NCI-H510A treated with DMSO at 0.1 percent for 48 hours (cell line): ENCODE results near the gene ITSN2.
"Not testable (repeated sequence)": the region's sequence is repeated elsewhere in the genome, so short reads cannot be mapped to it uniquely, and the experiment has no call there.

ENCODE experiments used
- DNase-seq: peaks from one replicate; lab custom pipeline; 2025; lab: John Stamatoyannopoulos, UW

The ITSN2 gene

GRCh38 chr2:24360050-24360962 is at the start of gene ITSN2:
Gene ITSN2, minus strand, starts transcription at chr2:24360536. Its CDS starts 32,454 bp downstream, at chr2:24328082.
- DNase-seq: peak; percentile 62

DNA sequence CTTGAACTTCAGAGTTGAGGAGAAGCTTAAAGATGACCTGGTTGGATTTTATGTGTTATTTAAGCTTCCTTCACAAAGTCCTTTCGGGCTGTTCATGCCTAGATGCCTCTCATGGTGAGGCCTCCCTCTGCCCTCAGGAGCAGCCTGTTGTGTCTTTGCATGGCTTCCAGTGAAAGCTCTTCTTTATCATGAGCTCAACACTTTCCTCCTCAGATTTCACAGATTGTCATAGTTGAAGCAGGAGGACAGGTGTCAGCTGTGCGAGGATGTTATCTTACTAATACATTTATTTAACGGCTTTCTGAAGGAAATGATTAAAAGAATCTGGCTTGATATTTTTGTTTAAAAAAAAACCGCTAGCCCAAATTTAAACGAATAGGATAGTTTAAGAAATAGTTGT is 48.8 kb upstream of the ITSN2 start:
- no peak for DNase-seq

DNA sequence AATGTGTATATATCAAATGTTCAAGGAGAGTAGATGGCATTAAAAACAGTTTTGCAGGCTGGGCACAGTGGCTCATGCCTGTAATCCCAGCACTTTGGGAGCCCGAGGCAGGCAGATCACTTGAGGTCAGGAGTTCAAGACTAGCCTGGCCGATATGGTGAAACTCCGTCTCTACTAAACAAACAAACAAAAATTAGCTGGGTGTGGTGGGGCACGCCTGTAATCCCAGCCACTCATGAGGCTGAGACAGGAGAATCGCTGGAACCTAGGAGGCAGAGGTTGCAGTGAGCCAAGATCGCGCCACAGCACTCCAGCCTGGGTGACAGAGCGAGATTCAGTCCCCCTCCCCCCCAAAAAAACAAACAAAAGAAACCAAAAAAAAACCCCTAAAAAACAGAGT is 48.4 kb upstream of the ITSN2 start:
- DNase-seq: not testable (repeated sequence)

DNA sequence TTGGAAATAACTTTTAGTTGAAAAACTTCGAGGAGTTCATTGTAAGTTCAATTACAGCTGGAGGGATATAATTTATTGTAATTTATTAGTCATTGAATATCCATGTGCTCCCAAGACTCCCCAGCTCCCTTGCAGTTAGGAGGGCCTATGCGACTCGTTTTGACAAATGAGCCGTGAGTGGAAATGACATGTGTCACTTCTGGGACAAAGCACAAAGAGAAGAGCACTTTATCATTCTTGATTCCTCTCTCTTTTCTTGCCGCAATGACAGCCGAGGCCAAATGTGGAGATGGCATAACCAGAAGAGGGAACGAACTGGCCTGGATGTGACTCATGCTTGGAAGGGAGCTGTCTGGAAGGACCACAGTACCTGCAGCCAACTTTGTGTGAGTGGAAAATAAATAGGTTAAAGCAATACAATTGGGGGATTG is 44.2 kb upstream of the ITSN2 start:
- DNase-seq: no peak

GRCh38 chr2:24403832-24404212 is 43.5 kb upstream of the ITSN2 start:
- no peak for DNase-seq

DNA sequence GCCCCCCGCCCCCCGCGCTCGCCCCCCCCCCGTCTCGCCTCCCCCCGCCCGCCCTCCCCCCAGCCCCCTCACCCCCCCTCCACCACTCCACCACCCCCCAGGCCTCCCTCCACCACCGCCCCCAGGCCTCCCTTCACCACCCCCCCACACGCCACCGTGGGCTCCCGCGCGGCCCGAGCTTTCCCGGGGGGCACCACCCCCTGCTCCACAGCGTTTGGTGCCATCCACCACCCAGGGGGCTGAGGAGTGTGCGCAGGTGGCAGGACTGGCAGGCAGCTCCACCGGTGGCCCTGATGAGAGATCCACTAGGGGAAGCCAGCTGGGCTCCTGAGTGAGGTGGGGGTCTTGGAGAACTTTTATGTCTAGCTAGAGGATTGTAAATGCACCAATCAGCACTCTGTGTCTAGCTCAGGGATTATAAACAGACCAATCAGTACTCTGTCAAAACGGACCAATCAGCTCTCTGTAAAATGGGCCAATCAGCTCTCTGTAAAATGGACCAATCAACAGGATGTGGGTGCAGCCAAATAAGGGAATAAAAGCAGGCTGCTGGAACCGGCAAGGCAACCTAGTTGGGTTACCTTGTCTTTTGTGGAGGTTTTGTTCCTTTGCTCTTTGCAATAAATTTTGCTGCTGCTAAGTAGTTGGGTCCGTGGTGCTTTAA is 43.0 kb upstream of the ITSN2 start:
- no peak for DNase-seq

GRCh38 chr2:24402242-24403097 is 42.1 kb upstream of the ITSN2 start:
- no peak for DNase-seq

GRCh38 chr2:24400207-24400907 is 40.0 kb upstream of the ITSN2 start:
- DNase-seq: peak; percentile 45

DNA sequence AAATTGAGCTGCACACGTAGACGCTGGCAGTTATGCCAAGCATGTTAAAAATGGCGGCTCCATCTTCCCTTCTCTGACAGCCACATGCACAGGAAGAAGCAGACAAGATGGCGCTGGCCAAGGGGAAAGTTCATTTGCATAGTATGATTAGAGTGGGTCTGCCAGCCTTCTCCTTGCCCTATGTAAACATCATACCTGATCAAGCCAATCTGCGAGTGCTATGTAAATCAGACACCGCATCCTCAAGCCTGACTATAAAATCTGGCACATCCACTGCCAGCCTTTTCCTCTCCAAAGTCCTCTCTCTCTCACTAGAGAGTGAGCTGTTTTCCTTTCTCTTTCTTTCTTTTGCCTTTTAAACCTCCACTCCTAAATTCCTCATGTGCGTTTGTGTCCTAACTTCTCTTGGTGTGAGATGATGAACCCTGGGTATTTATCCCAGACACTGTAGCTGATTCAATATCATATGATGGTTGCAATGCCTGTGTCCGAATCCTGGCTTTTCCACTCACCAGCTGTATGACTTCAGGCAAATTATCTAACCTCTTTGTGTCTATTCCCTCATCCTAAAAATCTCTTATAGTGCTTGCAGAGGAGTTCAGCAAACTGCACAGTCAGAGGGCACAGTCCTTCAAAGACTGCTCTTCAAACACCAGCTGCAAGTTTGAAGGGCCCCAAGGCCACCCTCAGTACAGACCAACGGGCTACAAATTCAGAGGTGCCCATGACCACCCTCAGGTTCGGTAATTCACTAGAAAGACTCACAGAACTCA is 39.3 kb upstream of the ITSN2 start:
- DNase-seq: peak; percentile 94

GRCh38 chr2:24394998-24395397 is 34.7 kb upstream of the ITSN2 start:
- no peak for DNase-seq

- no peak for DNase-seq
These were observed 32.3 kb upstream of the ITSN2 start for GRCh38 chr2:24392542-24393059.

DNA sequence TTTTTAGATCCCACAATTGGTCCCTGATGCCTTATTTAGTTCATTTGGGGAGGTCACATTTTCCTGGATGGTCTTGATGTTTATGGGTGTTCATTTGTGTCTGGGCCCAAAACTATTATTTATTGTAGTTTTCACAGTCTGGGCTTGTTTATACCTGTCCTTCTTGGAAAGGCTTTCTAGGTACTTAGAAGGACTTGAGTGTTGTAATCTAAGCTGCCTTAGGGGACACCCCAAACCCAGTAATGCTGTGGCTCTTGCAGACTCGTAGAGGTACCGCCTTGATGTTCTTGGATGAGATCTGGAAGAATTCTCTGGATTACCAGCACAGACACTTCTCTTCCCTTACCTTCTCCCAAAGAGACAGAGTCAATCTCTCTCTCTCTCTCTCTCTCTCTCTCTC is 25.0 kb upstream of the ITSN2 start:
- DNase-seq: no peak

DNA sequence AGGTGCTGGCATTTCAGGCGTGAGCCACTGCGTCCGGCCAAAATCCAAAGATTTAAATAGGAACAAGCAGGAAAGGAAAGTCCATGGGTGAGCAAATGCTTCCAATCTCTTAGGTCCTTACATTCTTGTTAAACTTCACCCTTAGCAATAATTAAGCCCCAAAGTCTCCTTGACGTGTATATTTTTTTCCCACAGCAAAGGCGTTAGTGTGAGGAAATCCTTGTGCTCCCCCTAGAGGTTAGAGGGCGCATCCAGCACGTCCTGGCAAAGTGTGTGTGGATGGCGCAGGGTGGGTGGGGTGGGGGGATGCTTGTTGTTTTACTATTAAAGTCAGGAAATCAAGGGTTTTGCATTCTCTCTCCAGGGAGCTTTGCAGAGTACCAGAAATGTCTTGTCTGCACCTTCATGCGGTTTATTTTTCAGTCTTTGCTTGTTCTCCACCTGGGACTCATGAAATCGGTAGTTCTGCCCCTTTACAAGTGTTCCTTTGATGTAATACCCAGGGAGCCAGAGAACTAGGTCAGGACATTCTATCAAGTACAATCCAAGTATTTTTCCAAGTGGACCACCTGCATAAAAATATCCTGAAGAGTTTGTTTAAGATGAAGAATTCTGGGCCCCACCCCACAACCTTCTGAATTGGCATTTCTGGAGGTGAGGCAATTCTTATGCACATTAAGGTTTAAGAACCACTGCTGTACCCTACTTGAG is 22.2 kb upstream of the ITSN2 start:
- DNase-seq: peak; percentile 68

GRCh38 chr2:24380820-24381219 is 20.5 kb upstream of the ITSN2 start:
- no peak for DNase-seq

DNA sequence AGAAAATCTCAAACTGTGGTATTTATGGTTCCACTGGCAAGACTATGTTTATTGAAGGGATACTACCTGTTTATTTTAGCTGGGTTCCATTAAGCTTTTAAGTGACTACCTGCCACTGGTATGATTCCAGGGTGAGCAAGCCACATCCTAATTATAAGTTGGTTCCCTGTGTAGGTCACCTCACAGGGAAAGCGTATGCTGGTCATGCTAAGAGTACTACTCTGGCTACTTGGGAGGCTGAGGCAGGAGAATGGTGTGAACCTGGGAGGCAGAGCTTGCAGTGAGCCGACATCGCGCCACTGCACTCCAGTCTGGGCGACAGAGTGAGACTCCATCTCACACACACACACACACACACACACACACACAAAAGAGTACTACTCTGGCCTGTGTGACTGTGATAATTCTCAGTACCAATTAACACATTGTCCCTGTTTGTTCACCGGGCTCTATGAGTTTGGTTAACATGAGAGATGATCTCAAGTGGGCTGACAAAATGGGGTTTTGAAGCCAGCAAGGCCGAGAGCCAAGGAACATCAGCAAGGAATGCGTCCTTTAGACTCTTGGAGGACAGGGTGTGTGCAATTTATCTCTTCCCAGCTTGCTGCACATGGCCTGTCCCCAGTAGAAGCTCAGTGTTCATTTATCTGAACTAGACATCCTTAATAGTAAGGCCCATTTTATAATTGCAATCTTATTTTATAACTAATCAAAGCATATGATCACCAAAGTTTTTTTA is 15.2 kb upstream of the ITSN2 start:
- DNase-seq: no peak

DNA sequence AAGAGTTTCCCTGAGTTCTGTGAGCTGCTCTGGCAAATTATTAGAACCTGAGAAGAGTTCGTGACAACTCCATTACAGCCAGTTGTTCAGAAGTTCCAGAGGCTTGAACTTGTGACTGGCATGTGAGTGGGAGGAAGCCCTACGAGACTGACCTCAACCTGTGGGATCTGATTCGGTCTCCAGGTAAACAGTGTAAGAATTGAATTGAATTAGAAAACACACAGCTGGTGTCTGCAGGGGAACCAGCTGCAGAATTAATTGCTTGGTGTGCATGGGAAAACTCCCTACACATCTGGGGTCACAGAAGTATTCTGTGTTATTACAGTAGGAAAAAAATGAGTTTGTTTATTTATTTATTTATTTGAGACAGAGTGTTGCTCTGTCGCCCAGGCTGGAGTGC is 14.0 kb upstream of the ITSN2 start:
- DNase-seq: no peak

- DNase-seq: no peak
These were observed 11.7 kb upstream of the ITSN2 start for GRCh38 chr2:24372033-24372432.

DNA sequence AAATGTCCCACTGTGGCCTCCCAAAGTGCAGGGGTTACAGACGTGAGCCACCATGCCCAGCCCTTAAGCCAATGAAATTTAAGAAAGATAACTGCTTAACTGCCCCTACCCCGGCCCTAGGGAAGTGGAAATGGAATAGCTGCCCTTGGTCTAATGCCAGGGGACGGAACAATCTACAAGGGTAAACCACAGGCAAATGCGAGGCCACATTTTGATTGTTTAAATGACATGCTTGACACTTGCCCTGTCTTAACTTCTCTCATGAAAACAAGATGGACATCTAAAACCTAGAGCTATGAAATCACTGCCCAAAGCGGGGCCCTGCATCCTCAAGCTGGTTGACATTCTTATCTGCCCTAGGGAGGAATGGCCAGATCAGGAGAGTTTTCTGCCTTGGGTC is 5.5 kb upstream of the ITSN2 start:
- no peak for DNase-seq

DNA sequence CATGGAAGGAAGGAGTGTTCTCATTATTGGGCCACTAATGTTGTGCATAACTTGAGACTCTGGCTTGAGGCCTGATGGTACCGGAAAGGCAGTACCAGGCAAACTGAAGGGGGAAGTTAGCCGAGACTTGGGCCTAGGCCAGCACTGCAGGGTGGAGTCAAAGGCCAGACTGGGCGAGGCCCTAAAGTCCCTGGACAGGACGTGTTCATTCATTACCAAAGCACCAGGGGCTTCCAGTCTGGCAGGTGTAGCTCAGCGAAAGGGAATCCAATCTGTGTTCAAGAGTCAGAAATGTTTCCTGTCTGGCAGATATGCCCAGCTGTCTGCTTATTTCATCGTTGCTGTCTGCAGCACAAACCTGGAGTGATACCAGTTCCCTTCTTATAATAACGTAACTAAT is 4.7 kb upstream of the ITSN2 start:
- peak; percentile 32 for DNase-seq
